Fibroblast of skin of right quadriceps (primary cell): ENCODE results near the gene ATOX1.

Experiments
- DNase-seq: peaks from one replicate; pipeline ENCODE4 v3.0.0-alpha.2; 2013

Gene ATOX1

GRCh38 chr5:151694035-151694485 lies 64.4 kb downstream of the ATOX1 start:
- no peak for DNase-seq
